T-helper 9 cell (primary cell): ENCODE data around the gene LRIG1.

Source experiments
- DNase-seq: peaks from one replicate; pipeline ENCODE4 v3.0.0-alpha.2; 2020

The LRIG1 gene

GRCh38 chr3:66381626-66382025 lies 119.2 kb downstream of the LRIG1 start:
- DNase-seq, result no peak

GRCh38 chr3:66380200-66380932 lies 120.5 kb downstream of the LRIG1 start:
- no peak for DNase-seq

GRCh38 chr3:66379565-66379964 lies 121.3 kb downstream of the LRIG1 start:
- DNase-seq, result no peak

DNA sequence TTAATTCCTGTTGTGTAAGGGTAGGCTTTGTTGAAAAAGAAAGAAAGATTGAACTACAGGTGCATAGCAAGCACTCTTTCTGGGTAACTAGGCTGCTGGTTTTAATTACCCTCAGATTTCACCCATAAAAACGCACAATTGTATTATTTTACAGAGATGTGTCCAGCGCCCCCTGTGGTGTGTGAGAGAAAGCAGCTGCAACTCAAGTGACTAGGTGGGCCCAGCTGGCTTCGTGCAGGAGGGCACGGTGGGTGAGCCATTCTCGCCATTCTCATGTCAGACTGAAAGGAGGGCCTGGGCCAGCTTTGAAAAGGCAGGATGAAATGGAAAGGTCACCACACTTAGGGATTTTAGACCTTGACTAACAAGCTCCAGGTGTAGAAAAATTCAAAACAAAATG lies 122.6 kb downstream of the LRIG1 start:
- peak; percentile 52 for DNase-seq

GRCh38 chr3:66377800-66378199 lies 123.0 kb downstream of the LRIG1 start:
- no peak for DNase-seq

GRCh38 chr3:66376568-66376967 lies 124.3 kb downstream of the LRIG1 start:
- no peak for DNase-seq

GRCh38 chr3:66372681-66373350 lies 128.0 kb downstream of the LRIG1 start:
- peak; percentile 35 for DNase-seq

DNA sequence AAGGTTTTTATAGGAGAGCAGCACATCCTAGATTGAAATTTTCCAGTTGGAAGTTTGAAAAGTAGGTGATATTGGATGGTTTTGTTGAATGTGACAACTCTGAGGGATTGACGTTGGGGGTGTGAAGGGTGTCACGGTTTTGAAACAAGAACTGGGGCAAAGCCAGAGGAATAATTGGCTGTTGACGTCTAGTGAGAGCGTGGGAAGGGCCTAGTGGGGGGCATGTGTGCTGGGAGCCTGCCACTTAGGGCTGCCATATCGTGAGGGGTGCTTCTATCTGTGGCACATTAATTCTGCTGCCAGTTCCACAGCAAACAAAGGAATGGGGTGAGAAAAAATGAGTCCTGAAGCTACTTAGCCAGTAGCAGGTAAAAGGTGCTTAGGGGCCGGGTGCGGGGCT lies 129.4 kb downstream of the LRIG1 start:
- DNase-seq, result no peak

GRCh38 chr3:66370179-66370578 lies 130.6 kb downstream of the LRIG1 start:
- no peak for DNase-seq

- DNase-seq, result no peak
Measured at GRCh38 chr3:66367979-66368378, 132.8 kb downstream of the LRIG1 start.

DNA sequence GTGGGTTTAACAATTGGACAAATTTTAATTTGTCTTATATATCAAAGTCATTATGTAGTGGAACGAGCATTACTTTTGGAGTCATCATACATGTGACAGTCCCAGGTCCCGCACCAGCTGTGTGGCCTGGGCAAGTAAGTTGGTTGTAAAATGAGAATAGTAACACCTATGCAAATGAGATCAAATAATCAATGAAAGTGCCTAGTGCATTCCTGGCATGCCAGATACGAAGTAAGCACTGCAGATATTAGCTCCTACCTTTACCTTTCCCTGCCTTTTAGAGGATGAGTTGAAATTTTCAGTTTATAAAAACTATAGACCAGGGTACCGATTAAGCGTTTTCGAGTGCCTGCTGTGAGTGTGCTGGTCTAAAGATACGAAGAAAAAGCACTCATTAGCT lies 134.1 kb downstream of the LRIG1 start:
- DNase-seq, result no peak

- DNase-seq, result no peak
Measured at GRCh38 chr3:66365080-66365479, 135.7 kb downstream of the LRIG1 start.

DNA sequence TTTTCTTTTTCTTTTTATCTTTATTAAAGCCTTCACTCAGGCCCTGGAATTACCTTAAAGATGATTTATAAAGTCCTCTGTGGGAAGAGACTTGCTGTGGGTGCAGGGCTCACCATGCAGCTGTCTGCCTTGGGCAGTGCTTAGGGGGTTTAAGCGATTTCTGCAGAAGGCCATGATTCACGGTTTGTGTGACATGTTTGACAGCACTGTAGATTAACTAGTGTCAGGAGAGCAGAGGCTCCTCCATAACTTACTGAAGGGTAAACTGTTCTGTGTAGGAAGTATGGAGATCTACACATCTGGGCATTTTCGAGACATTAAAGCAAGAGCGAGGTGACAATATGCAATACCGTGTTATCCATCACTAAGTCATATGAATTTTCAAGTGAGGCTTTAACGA lies 137.7 kb downstream of the LRIG1 start:
- no peak for DNase-seq

GRCh38 chr3:66362541-66362941 lies 138.3 kb downstream of the LRIG1 start:
- no peak for DNase-seq

- DNase-seq, result no peak
Measured at GRCh38 chr3:66361356-66361755, 139.5 kb downstream of the LRIG1 start.

DNA sequence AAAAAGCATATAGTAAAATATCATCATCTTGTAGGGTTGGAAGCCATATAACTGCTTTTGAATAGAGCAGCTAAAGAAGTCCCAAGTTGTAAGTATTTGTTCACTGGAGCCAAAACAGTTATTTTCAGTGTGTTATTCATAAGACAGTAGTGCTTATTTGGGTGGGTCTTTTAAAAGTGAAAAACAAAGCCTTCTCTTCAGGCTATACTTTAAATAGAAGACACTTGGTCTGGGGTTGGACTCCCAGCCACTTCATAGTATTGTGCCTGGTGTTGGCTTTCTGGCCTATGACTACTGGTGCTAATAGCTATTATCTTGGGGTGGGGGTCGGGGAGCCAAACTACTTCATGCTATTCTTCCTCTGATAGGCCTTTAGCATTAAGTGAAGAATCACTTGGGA lies 144.8 kb downstream of the LRIG1 start:
- DNase-seq, result no peak

- DNase-seq, result no peak
Measured at GRCh38 chr3:66355394-66355793, 145.4 kb downstream of the LRIG1 start.

- DNase-seq, result no peak
Measured at GRCh38 chr3:66354001-66354400, 146.8 kb downstream of the LRIG1 start.

DNA sequence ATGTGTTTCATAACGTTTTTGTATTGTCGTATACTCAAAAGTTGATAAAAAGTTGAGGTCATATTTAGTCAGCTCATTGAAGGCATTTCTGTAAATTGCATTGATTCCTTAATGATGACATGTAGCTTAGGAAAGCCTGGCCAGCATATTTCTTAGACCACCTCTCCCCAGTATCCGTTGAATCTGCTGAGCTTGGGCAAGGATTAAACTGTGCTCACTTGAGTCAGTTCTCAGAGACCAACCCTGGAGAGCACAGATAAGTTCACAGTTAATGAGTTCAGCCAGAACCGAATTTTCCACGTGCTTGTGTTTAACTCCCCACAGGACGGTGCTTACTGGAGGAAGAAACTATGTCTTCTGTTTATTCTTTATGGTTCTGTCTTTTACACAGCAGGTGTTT lies 147.3 kb downstream of the LRIG1 start:
- DNase-seq, result no peak

DNA sequence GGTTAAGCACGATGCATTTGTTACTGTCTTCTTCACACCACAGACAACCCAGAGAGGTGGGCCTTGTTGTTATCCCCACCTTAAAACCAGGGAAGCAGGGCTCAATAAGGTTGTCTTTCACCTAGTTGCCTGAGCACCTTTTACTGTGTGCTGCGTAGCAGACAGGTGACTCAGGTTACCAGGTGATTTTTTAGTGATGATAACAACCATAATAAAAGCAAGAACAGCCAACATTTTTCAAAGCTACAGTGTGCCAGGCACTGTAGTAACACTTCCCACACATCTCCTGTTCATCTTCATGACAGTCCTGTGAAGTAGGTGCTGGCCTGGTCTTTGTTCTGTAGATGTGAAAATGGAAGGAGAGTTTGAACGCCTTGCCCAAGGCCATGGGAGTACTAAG lies 147.8 kb downstream of the LRIG1 start:
- DNase-seq, result no peak

- no peak for DNase-seq
Measured at GRCh38 chr3:66350601-66351000, 150.2 kb downstream of the LRIG1 start.

DNA sequence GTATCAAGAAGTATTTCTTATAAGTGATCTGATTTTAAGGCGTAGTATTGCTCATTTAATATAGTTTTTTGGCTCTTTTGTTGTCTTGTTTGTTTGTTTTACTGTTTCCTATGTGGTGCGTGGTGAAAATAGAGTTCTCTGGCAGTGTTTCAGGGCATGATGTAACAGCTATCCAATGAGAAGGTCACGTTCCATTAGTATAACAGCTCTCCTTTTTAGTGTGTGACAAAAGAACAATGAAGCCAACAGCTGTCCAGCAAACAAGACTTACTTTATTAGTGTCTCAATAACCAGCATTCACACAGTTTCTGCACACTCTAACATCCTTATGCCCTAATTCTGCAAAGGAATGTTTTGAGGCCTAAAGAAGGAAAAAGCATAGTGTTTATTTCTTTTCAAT lies 152.1 kb downstream of the LRIG1 start:
- no peak for DNase-seq

- no peak for DNase-seq
Measured at GRCh38 chr3:66344848-66345578, 155.8 kb downstream of the LRIG1 start.

- no peak for DNase-seq
Measured at GRCh38 chr3:66344391-66344811, 156.4 kb downstream of the LRIG1 start.
